ENCODE data around the gene GRXCR1.

The GRXCR1 gene

DNA sequence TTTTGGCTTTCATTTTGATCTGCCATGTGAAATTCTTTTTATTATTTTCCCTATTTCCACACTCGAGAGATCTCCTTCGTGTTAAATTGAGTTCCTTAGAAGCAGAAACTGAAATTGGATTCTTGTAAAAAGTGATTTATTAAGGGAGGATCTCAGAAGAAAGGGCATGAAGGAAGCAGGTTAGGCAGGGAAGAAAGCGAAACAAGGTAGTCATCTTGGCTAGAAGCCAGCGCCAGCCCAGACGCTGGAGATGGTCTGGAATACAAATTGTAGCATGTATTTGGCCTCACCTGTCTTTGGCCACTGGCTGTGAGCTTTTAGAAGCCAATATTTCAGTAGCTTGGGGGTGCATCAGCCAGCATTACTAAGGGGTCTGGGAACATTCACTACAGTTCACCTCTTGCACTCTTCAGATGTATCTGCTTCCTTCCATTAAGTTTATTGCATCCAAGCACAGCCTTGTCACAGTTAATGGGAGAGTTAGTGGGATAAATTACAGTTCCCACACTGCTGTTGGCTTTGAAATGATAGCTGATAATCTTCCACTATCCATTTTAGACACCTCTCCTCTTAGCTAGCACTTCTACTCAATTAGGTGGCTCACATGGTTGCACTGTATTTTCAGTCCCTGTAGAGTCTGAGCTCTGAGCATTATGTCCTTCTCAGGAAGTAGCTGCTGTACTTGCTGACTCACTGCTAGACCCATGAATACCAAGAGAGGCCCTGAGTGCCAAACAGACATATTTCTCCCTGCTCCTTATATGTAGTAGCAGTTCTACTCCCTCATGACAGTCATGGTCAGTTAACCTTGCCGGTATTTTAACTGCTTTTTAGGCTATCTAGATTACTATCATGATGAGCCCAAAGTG is 14.6 kb downstream of the GRXCR1 start:
- H3K36me3 ChIP-seq (ENCODE audit: insufficient read depth, low read length): no peaks in the 10 kb centered on the region
- no peaks in the 10 kb centered on the region for H3K4me1 ChIP-seq (ENCODE audit: insufficient read depth, low read length, severe bottlenecking)
- no peak overlapping the region for H3K9ac ChIP-seq (ENCODE audit: low read length)
- no peaks in the 10 kb centered on the region for H3K9me2 ChIP-seq (ENCODE audit: low read depth, low read length)
- no peak overlapping the region for H3K4me2 ChIP-seq (ENCODE audit: low read length)
- no peaks in the 10 kb centered on the region for H3F3A ChIP-seq (ENCODE audit: insufficient read depth, low read length)
- no peaks in the 10 kb centered on the region for H3K9me3 ChIP-seq (ENCODE audit: low read length)
- H3K79me2 ChIP-seq (ENCODE audit: insufficient read depth, low read length): no peaks in the 10 kb centered on the region
- H3K4me3 ChIP-seq (ENCODE audit: low read depth, low read length, poor library complexity, severe bottlenecking): no peak overlapping the region
- no peaks in the 10 kb centered on the region for H3K27me3 ChIP-seq (ENCODE audit: insufficient read depth, low read length)
- H4K20me1 ChIP-seq (ENCODE audit: insufficient read depth, low read length): no peaks in the 10 kb centered on the region
- no peak overlapping the region for H2AFZ ChIP-seq (ENCODE audit: low read length)
- no peak overlapping the region for H3K27ac ChIP-seq (ENCODE audit: low read depth, low read length, poor library complexity, severe bottlenecking)
- TF ChIP-seq EZH2 (IDR thresholded peaks at IDR 0.05; ENCODE audit: borderline replicate concordance, low read length) (no peak), CTCF (IDR thresholded peaks at IDR 0.05; ENCODE audit: low read length) (no peak)

DNA sequence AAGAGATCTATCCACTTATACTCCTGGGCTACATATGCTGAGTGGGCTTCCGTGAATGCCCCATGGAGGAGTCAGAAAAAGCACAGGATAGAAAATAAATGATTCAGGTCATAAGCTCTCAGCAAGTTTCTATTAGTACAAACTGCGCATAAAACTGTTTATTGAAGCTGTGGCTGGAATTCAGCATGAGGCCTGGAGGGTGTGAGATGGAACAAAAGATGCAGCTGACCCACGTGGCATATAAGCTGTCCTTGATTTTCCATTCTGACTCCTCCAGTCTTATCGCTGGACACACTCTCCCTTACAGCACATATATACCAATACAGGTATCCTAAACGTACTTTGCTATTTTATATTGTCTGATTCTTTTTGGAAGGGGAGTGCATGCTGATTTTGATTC is 17.9 kb downstream of the GRXCR1 start:
- H3K9me3 ChIP-seq (ENCODE audit: low read length): no peaks in the 10 kb centered on the region
- no peaks in the 10 kb centered on the region for H3K9me2 ChIP-seq (ENCODE audit: low read depth, low read length)
- no peak for TF ChIP-seq EZH2 (IDR thresholded peaks at IDR 0.05; ENCODE audit: borderline replicate concordance, low read length)
- TF ChIP-seq CTCF (IDR thresholded peaks at IDR 0.05; ENCODE audit: low read length): no peak

GRCh38 chr4:42914937-42915336 is 22.4 kb downstream of the GRXCR1 start:
- Histone ChIP-seq H3K36me3 (ENCODE audit: insufficient read depth, low read length) (no peaks in the 10 kb centered on the region), H3K4me3 (ENCODE audit: low read depth, low read length, poor library complexity, severe bottlenecking) (no peak overlapping the region), H3K27me3 (ENCODE audit: insufficient read depth, low read length) (no peaks in the 10 kb centered on the region), H4K20me1 (ENCODE audit: insufficient read depth, low read length) (no peaks in the 10 kb centered on the region), H3F3A (ENCODE audit: insufficient read depth, low read length) (no peaks in the 10 kb centered on the region), H3K4me2 (ENCODE audit: low read length) (no peak overlapping the region), H3K79me2 (ENCODE audit: insufficient read depth, low read length) (no peaks in the 10 kb centered on the region), H3K9me3 (ENCODE audit: low read length) (no peaks in the 10 kb centered on the region), H3K27ac (ENCODE audit: low read depth, low read length, poor library complexity, severe bottlenecking) (no peak overlapping the region), H3K9ac (ENCODE audit: low read length) (no peak overlapping the region), H3K4me1 (ENCODE audit: insufficient read depth, low read length, severe bottlenecking) (no peaks in the 10 kb centered on the region), H3K9me2 (ENCODE audit: low read depth, low read length) (no peaks in the 10 kb centered on the region), H2AFZ (ENCODE audit: low read length) (no peak overlapping the region)
- TF ChIP-seq CTCF (IDR thresholded peaks at IDR 0.05; ENCODE audit: low read length): no peak
- TF ChIP-seq EZH2 (IDR thresholded peaks at IDR 0.05; ENCODE audit: borderline replicate concordance, low read length): no peak

More for the DNA sequence above, 17.9 kb downstream of the GRXCR1 start:
- H3K9ac ChIP-seq (ENCODE audit: low read length): no peak overlapping the region
- no peak overlapping the region for H3K27ac ChIP-seq (ENCODE audit: low read depth, low read length, poor library complexity, severe bottlenecking)
- no peaks in the 10 kb centered on the region for H3K36me3 ChIP-seq (ENCODE audit: insufficient read depth, low read length)
- no peaks in the 10 kb centered on the region for H3F3A ChIP-seq (ENCODE audit: insufficient read depth, low read length)
- no peaks in the 10 kb centered on the region for H3K4me1 ChIP-seq (ENCODE audit: insufficient read depth, low read length, severe bottlenecking)
- H4K20me1 ChIP-seq (ENCODE audit: insufficient read depth, low read length): no peaks in the 10 kb centered on the region
- H3K79me2 ChIP-seq (ENCODE audit: insufficient read depth, low read length): no peaks in the 10 kb centered on the region
- H3K4me3 ChIP-seq (ENCODE audit: low read depth, low read length, poor library complexity, severe bottlenecking): no peak overlapping the region
- H2AFZ ChIP-seq (ENCODE audit: low read length): no peak overlapping the region
- no peaks in the 10 kb centered on the region for H3K27me3 ChIP-seq (ENCODE audit: insufficient read depth, low read length)
- H3K4me2 ChIP-seq (ENCODE audit: low read length): no peak overlapping the region

Data from OCI-LY1 (cell line).